ENCODE results near the gene CBFA2T3. TPM values are rescaled to one million over a fixed set of nuclear protein-coding genes. Genes with fewer than 3 reads are reported as not detected.

The CBFA2T3 gene
- total RNA-seq, 1 experiment from 2014 or later, result 2.9 TPM

DNA sequence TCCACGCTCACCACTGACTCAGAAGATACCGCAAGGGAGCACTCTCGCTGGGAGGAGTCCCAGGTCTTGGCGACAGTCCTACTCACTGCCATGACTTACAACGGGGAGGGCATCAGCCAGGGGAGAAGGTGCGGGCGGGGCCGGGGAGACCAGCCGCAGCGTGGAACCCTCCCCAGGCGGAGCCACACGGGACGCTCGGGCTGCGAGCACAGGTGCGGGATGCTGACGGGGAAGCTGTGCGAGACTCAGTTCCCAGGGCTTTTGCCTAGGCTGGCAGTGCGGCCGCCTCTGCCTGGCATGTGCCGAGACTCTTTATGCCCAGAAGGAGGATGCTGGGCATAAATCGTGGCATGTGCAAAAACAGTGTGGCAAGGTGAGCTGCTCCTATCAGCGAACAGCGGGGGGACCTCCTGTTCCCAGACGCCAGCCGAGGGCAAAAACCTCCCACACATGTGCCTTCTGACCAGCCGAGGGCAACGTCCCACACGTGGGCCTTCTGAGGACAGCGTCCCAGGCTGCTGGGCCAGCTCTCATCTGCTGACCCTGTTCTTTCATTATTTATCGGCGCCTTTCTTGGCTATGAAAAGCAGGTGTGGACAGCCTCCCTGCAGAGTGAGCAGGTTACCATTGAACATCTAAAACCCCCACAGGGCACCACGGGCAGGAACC is 126.3 kb downstream of the CBFA2T3 start:
- H3K23me2 ChIP-seq (ENCODE audit: insufficient read length, low read depth, low read length, poor library complexity, severe bottlenecking), result no peaks in the 10 kb centered on the region
- no peak overlapping the region for H4K91ac ChIP-seq (ENCODE audit: insufficient read length, low read depth, low read length)
- DNase-seq, result no peak
- no peaks in the 10 kb centered on the region for H3K79me1 ChIP-seq (ENCODE audit: insufficient read depth, low read depth, low read length, poor library complexity, severe bottlenecking)
- no peaks in the 10 kb centered on the region for H4K20me1 ChIP-seq (ENCODE audit: control insufficient read depth, insufficient read depth, insufficient read length)
- no peak overlapping the region for H3K4me2 ChIP-seq (ENCODE audit: insufficient read depth, insufficient read length, low read length)
- Mint-ChIP-seq H3K36me3 (ENCODE audit: insufficient read depth in 1 of 3, low read depth in 3 of 3) (peaks cover 8 to 19% (median 12%) of the 10 kb centered on the region in 3 experiments), H3K4me1 (peaks cover 1 to 8% of the 10 kb centered on the region in 2 experiments; a peak in 3 of 4 replicates), H3K4me3 (no peak overlapping the region), H3K27ac (peak overlapping the region in 1 of 3 experiments; percentile 27; a peak in 1 of 7 replicates), H3K9me3 (peaks cover 0 to 6% of the 10 kb centered on the region in 2 experiments; a peak in 2 of 5 replicates), H3K27me3 (ENCODE audit: low read depth) (no peaks in the 10 kb centered on the region)
- H3K27me3 ChIP-seq (ENCODE audit: insufficient read depth, low read length), result no peaks in the 10 kb centered on the region
- H3K79me2 ChIP-seq (ENCODE audit: insufficient read depth, low read length), result no peaks in the 10 kb centered on the region
- H2AFZ ChIP-seq (ENCODE audit: low read length), result no peak overlapping the region
- H2AK5ac ChIP-seq (ENCODE audit: insufficient read length, low read length), result no peak overlapping the region
- no peak overlapping the region for H3T11ph ChIP-seq (ENCODE audit: low read length)
- TF ChIP-seq, protein P1, sequence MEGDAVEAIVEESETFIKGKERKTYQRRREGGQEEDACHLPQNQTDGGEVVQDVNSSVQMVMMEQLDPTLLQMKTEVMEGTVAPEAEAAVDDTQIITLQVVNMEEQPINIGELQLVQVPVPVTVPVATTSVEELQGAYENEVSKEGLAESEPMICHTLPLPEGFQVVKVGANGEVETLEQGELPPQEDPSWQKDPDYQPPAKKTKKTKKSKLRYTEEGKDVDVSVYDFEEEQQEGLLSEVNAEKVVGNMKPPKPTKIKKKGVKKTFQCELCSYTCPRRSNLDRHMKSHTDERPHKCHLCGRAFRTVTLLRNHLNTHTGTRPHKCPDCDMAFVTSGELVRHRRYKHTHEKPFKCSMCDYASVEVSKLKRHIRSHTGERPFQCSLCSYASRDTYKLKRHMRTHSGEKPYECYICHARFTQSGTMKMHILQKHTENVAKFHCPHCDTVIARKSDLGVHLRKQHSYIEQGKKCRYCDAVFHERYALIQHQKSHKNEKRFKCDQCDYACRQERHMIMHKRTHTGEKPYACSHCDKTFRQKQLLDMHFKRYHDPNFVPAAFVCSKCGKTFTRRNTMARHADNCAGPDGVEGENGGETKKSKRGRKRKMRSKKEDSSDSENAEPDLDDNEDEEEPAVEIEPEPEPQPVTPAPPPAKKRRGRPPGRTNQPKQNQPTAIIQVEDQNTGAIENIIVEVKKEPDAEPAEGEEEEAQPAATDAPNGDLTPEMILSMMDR (conservative IDR thresholded peaks at IDR 0.05), result no peak
- H2BK12ac ChIP-seq (ENCODE audit: insufficient read length, low read depth, low read length), result no peak overlapping the region
- no peaks in the 10 kb centered on the region for H3K9me3 ChIP-seq (ENCODE audit: control insufficient read depth, low read depth, low read length)
- H3K9ac ChIP-seq (ENCODE audit: extremely low read depth, insufficient read length, low read length), result no peak overlapping the region
- H4K5ac ChIP-seq (ENCODE audit: insufficient read length, low read depth, low read length), result no peak overlapping the region
- H3K4ac ChIP-seq (ENCODE audit: low read depth, low read length), result no peak overlapping the region
- no peaks in the 10 kb centered on the region for H3K4me1 ChIP-seq (ENCODE audit: insufficient read depth, low read length)
- no peak overlapping the region for H2BK20ac ChIP-seq (ENCODE audit: low read depth, low read length, poor library complexity, severe bottlenecking)
- no peak overlapping the region for H4K8ac ChIP-seq (replicated peaks; ENCODE audit: insufficient read length, low read depth, low read length)
- H3K18ac ChIP-seq (ENCODE audit: insufficient read length, low read depth, low read length), result no peak overlapping the region
- no CpG with 5 or more reads among the region's 33 CpGs for WGBS (ENCODE audit: extremely low coverage, insufficient read length, low lambda C conversion rate)
- no peak overlapping the region for H2BK5ac ChIP-seq (ENCODE audit: insufficient read length, low read length)
- no peak overlapping the region for H2BK15ac ChIP-seq (ENCODE audit: low read depth, low read length)
- H3K14ac ChIP-seq (ENCODE audit: insufficient read depth, low read length), result no peak overlapping the region
- H3K23ac ChIP-seq (ENCODE audit: insufficient read length, low read depth, low read length), result no peak overlapping the region
- H3K27ac ChIP-seq (ENCODE audit: insufficient read length, low read depth, low read length), result no peak overlapping the region
- H3K56ac ChIP-seq (ENCODE audit: insufficient read length, low read depth, low read length), result no peak overlapping the region
- H2BK120ac ChIP-seq (ENCODE audit: low read depth, low read length, poor library complexity, severe bottlenecking), result no peak overlapping the region

Data from H9 (cell line).